OCI-LY1 (cell line): ENCODE results near the gene PCK2.

ENCODE experiments used
- H2AFZ ChIP-seq: fragments of 200-600 bp; sonication (generic), shearing (Covaris generic); 2 replicates; pipeline ENCODE4 v1.6.0; 2014; ENCODE audit warnings: antibody characterized with exemption, mild to moderate bottlenecking, low read length
- H3F3A ChIP-seq: fragments of 200-600 bp; sonication (generic), shearing (Covaris generic); 2 replicates; pipeline ENCODE4 v1.6.0; 2014; ENCODE audit warnings: mild to moderate bottlenecking, antibody characterized with exemption, low read length, moderate library complexity; ENCODE audit not compliant: insufficient read depth
- H3K27ac ChIP-seq: fragments of 200-600 bp; sonication (generic); 2 replicates; pipeline ENCODE4 v1.5.1; 2014; ENCODE audit warnings: low read length, mixed run types, mild to moderate bottlenecking, low read depth; ENCODE audit not compliant: poor library complexity, severe bottlenecking
- H3K27me3 ChIP-seq: fragments of 200-600 bp; sonication (generic); 2 replicates; pipeline ENCODE4 v1.6.0; 2014; ENCODE audit warnings: antibody characterized with exemption, mild to moderate bottlenecking, low read length, moderate library complexity; ENCODE audit not compliant: insufficient read depth
- H3K36me3 ChIP-seq: fragments of 200-600 bp; sonication (generic); 2 replicates; pipeline ENCODE4 v1.6.1; 2014; ENCODE audit warnings: mild to moderate bottlenecking, antibody characterized with exemption, low read length, moderate library complexity, mixed read lengths; ENCODE audit not compliant: insufficient read depth
- H3K4me1 ChIP-seq: fragments of 200-600 bp; sonication (generic); 2 replicates; pipeline ENCODE4 v1.5.1; 2014; ENCODE audit warnings: mild to moderate bottlenecking, low read length, moderate library complexity; ENCODE audit not compliant: insufficient read depth, severe bottlenecking
- H3K4me2 ChIP-seq: fragments of 200-600 bp; sonication (generic), shearing (Covaris generic); 2 replicates; pipeline ENCODE4 v1.6.1; 2014; ENCODE audit warnings: low read length
- H3K4me3 ChIP-seq: fragments of 200-600 bp; sonication (generic); 2 replicates; pipeline ENCODE4 v1.5.1; 2014; ENCODE audit warnings: low read length, low read depth, mild to moderate bottlenecking, mixed read lengths; ENCODE audit not compliant: poor library complexity, severe bottlenecking
- H3K79me2 ChIP-seq: fragments of 200-600 bp; shearing (Covaris generic); 2 replicates; pipeline ENCODE4 v1.6.1; 2016; ENCODE audit warnings: mixed run types, low read length, mixed read lengths; ENCODE audit not compliant: insufficient read depth
- H3K9ac ChIP-seq: fragments of 200-600 bp; sonication (generic), shearing (Covaris generic); 2 replicates; pipeline ENCODE4 v1.6.1; 2014; ENCODE audit warnings: mild to moderate bottlenecking, low read length, mixed read lengths
- H3K9me2 ChIP-seq: fragments of 200-600 bp; sonication (generic), shearing (Covaris generic); 2 replicates; pipeline ENCODE4 v1.6.1; 2014; ENCODE audit warnings: low read depth, mild to moderate bottlenecking, low read length, mixed read lengths
- H3K9me3 ChIP-seq: fragments of 200-600 bp; shearing (Covaris generic); 2 replicates; pipeline ENCODE4 v1.6.1; 2014; ENCODE audit warnings: low read length, mixed read lengths
- H4K20me1 ChIP-seq: fragments of 200-600 bp; sonication (generic), shearing (Covaris generic); 2 replicates; pipeline ENCODE4 v1.6.0; 2016; ENCODE audit warnings: mild to moderate bottlenecking, low read length; ENCODE audit not compliant: insufficient read depth
- EZH2 ChIP-seq: fragments of 200-600 bp; sonication (generic), shearing (Covaris generic); IDR thresholded peaks from 2 replicates; pipeline ENCODE4 v1.8.0; 2017; ENCODE audit warnings: borderline replicate concordance, mixed run types, mild to moderate bottlenecking, antibody characterized with exemption, low read length, moderate library complexity, mixed read lengths
- TF ChIP-seq, protein P1 (sequence below): fragments of 200-600 bp; sonication (generic), shearing (Covaris generic); IDR thresholded peaks from 2 replicates; pipeline ENCODE4 v1.5.1; 2017; ENCODE audit warnings: mild to moderate bottlenecking, antibody characterized with exemption, low read length, moderate library complexity, mixed read lengths

The PCK2 gene

DNA sequence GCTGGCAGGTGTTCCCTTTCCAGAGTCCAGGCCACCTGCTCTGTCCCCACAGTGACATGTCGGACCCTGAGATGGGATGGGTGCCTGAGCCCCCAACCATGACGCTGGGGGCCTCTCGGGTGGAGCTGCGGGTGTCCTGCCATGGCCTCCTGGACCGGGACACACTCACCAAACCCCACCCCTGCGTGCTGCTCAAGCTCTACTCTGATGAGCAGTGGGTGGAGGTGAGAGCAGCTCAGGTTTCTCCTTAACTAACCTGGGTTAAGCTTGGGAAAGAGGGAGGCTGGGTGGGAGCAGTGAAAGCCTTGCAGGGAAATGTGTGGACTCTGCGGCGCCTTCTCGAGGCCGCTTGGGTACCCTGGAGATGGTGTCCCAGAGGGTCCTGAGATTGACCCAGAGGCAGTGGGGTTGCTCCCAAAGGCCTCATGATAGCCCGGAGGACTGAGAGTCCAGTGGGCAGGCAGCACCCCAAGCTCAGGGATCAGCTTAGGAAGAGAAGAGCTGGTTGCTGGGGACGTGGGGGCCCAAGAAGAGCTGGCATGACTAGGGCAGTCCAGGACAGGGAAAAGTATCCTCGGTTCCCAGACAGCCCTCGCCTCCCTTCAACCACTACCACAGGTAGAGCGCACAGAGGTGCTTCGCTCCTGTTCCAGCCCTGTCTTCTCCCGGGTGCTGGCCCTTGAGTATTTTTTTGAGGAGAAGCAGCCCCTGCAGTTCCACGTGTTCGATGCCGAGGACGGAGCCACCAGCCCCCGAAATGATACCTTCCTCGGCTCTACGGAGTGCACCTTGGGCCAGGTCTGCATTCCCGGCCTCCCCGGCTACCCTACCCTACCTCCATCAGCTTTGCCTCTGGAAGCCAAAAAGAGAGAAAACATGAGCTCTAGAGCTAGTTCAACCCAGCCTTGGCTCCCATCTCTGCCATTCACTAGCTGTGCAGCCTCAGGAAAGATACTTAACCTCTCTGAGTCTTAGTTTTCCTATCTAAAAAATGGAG is 20.9 kb upstream of the PCK2 start:
- no peak overlapping the region for H2AFZ ChIP-seq
- H3K9ac ChIP-seq: no peak overlapping the region
- H3K9me3 ChIP-seq: no peaks in the 10 kb centered on the region
- no peaks in the 10 kb centered on the region for H3K79me2 ChIP-seq
- no peak overlapping the region for H3K27ac ChIP-seq
- H3K36me3 ChIP-seq: no peaks in the 10 kb centered on the region
- no peaks in the 10 kb centered on the region for H3F3A ChIP-seq
- no peak overlapping the region for H3K4me2 ChIP-seq
- no peak for TF ChIP-seq EZH2
- TF ChIP-seq, protein P1, sequence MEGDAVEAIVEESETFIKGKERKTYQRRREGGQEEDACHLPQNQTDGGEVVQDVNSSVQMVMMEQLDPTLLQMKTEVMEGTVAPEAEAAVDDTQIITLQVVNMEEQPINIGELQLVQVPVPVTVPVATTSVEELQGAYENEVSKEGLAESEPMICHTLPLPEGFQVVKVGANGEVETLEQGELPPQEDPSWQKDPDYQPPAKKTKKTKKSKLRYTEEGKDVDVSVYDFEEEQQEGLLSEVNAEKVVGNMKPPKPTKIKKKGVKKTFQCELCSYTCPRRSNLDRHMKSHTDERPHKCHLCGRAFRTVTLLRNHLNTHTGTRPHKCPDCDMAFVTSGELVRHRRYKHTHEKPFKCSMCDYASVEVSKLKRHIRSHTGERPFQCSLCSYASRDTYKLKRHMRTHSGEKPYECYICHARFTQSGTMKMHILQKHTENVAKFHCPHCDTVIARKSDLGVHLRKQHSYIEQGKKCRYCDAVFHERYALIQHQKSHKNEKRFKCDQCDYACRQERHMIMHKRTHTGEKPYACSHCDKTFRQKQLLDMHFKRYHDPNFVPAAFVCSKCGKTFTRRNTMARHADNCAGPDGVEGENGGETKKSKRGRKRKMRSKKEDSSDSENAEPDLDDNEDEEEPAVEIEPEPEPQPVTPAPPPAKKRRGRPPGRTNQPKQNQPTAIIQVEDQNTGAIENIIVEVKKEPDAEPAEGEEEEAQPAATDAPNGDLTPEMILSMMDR: no peak
- H4K20me1 ChIP-seq: no peaks in the 10 kb centered on the region
- no peaks in the 10 kb centered on the region for H3K9me2 ChIP-seq
- H3K27me3 ChIP-seq: peaks cover 6% of the 10 kb centered on the region; the same call in 1 of the 2 replicates
- peaks cover 7% of the 10 kb centered on the region for H3K4me1 ChIP-seq
- H3K4me3 ChIP-seq: no peak overlapping the region

DNA sequence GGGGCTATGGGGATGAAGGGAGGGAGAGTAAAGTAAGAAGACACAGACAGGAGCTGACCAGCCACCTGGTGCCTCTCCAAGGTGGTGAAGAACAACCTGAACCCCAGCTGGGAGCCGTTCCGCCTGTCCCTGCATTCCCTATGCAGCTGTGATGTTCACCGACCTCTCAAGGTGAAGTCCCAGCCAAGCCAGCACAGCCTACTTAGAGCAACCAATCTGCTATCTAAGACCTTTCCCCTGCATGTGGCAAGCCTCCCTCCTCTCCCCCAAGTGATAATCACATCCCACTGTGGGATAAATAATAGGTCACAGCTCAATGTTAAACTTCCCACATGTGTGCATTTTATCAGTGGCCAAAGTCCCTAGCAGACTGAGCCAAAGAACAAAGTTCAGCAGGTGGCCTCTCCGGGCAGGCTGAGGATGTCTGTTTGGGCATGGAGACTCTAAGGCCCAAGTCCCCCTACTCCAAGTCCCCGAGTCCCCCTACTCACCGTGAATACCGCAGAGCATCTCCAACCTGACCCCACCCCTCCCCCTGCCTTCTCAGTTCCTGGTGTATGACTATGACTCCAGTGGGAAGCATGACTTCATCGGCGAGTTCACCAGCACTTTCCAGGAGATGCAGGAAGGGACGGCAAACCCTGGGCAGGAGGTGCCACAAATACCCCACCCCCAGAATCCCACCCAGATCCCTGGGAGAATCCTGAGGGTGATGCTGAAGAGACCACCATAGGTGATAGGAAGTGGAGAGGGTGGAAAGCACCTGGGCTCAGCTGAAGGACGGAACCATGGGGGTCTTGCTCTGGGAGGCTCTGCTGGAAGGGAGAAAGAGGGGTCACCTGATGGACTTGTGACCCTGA is 19.3 kb upstream of the PCK2 start:
- Histone ChIP-seq H3K27ac (no peak overlapping the region), H3K9ac (no peak overlapping the region), H3K9me3 (no peaks in the 10 kb centered on the region), H3K79me2 (no peaks in the 10 kb centered on the region), H3K9me2 (no peaks in the 10 kb centered on the region), H3K27me3 (no peaks in the 10 kb centered on the region; the same call in 1 of the 2 replicates), H3K4me2 (no peak overlapping the region), H3F3A (no peaks in the 10 kb centered on the region), H3K4me1 (peaks cover 7% of the 10 kb centered on the region), H4K20me1 (no peaks in the 10 kb centered on the region), H2AFZ (no peak overlapping the region), H3K4me3 (no peak overlapping the region), H3K36me3 (no peaks in the 10 kb centered on the region)
- TF ChIP-seq, protein P1: no peak
- no peak for TF ChIP-seq EZH2

DNA sequence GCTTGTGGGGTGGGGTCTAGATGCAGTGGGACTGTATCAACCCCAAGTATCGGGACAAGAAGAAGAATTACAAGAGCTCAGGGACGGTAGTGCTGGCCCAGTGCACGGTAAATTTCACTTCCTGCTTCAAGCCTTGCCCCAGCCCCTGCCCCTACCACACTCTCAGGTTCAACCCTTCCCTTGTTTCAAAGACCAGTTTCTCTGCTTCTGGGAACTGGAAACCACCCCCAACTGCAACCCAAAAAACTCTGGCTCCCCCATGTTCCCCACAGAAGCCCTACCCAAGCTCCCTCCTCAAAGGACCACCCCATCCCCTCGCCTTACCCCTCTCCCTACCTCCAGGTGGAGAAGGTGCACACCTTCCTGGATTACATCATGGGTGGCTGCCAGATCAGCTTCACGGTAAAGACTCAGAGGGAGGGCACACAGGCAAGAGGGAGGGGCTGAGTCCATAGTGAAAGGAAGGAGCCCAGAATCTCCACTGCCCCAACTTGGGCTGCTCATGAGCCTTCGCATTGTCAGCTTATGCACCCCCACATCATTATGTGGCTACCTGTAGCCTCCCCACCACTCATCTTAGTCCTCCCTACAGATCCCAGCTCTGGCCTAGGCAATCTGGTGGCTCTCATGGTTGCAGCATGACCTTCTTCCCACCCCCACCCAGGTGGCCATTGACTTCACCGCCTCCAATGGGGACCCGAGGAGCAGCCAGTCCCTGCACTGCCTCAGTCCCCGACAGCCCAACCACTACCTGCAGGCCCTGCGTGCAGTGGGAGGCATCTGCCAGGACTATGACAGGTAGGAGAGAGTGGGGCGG is 18.4 kb upstream of the PCK2 start:
- no peaks in the 10 kb centered on the region for H4K20me1 ChIP-seq
- no peaks in the 10 kb centered on the region for H3K9me3 ChIP-seq
- no peak overlapping the region for H2AFZ ChIP-seq
- H3K9ac ChIP-seq: no peak overlapping the region
- H3K4me3 ChIP-seq: no peak overlapping the region
- no peaks in the 10 kb centered on the region for H3K36me3 ChIP-seq
- TF ChIP-seq EZH2: no peak
- TF ChIP-seq, protein P1: no peak
- H3F3A ChIP-seq: no peaks in the 10 kb centered on the region
- no peaks in the 10 kb centered on the region for H3K9me2 ChIP-seq
- no peaks in the 10 kb centered on the region; the same call in 1 of the 2 replicates for H3K27me3 ChIP-seq
- no peak overlapping the region for H3K27ac ChIP-seq
- H3K4me1 ChIP-seq: peaks cover 13% of the 10 kb centered on the region
- no peaks in the 10 kb centered on the region for H3K79me2 ChIP-seq
- peak overlapping the region; percentile 24; the same call in 1 of the 2 replicates for H3K4me2 ChIP-seq
